GM12874 (cell line): ENCODE data around the gene FASTK.

Source experiments
- CTCF ChIP-seq: IDR thresholded peaks from 2 replicates; pipeline ENCODE4 v1.5.1; 2011; ENCODE audit warnings: low read depth, mild to moderate bottlenecking, control low read depth, low read length, moderate library complexity; ENCODE audit not compliant: insufficient read depth

FASTK gene

GRCh38 chr7:151122276-151122675 is 41.7 kb upstream of the FASTK start:
- no peak for TF ChIP-seq CTCF

- TF ChIP-seq CTCF = no peak
These were observed 41.0 kb upstream of the FASTK start for GRCh38 chr7:151121380-151122170.

GRCh38 chr7:151120896-151121295 is 40.3 kb upstream of the FASTK start:
- TF ChIP-seq CTCF = no peak

GRCh38 chr7:151119902-151120301 is 39.3 kb upstream of the FASTK start:
- no peak for TF ChIP-seq CTCF

GRCh38 chr7:151119055-151119415 is 38.4 kb upstream of the FASTK start:
- TF ChIP-seq CTCF = no peak

GRCh38 chr7:151118108-151119054 is 37.8 kb upstream of the FASTK start:
- no peak for TF ChIP-seq CTCF

- TF ChIP-seq CTCF = no peak
These were observed 37.0 kb upstream of the FASTK start for GRCh38 chr7:151117565-151117964.
